ENCODE results near the gene OGFOD1.

OGFOD1 gene

DNA sequence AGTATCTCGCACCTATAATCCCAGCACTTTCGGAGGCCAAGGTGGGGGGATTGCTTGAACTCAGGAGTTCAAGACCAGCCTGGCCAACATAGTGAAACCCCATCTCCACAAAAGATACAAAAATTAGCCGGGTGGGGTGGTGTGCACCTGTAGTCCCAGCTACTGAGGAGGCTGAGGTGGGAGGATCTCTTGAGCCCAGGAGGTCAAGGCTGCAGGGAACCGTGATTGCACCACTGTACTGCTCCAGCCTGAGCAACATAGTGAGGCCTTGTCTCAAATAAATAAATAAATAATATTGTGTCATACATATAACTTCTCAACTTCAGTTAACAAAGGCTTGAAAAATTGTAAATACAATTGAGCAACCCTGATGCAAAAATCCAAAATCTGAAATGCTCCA lies 34.2 kb upstream of the OGFOD1 start:
- Histone ChIP-seq H3K27me3 (no peaks in the 10 kb centered on the region), H3K4me2 (no peak overlapping the region), H3K9ac (no peak overlapping the region), H4K20me1 (peaks cover 99% of the 10 kb centered on the region), H3K9me3 (no peaks in the 10 kb centered on the region), H3K4me3 (no peak overlapping the region), H3K4me1 (peaks cover 24% of the 10 kb centered on the region), H3K36me3 (peaks cover 21% of the 10 kb centered on the region), H3K27ac (no peak overlapping the region)
- TF ChIP-seq Cebpa-rat (IDR thresholded peaks at IDR 0.05): no peak

DNA sequence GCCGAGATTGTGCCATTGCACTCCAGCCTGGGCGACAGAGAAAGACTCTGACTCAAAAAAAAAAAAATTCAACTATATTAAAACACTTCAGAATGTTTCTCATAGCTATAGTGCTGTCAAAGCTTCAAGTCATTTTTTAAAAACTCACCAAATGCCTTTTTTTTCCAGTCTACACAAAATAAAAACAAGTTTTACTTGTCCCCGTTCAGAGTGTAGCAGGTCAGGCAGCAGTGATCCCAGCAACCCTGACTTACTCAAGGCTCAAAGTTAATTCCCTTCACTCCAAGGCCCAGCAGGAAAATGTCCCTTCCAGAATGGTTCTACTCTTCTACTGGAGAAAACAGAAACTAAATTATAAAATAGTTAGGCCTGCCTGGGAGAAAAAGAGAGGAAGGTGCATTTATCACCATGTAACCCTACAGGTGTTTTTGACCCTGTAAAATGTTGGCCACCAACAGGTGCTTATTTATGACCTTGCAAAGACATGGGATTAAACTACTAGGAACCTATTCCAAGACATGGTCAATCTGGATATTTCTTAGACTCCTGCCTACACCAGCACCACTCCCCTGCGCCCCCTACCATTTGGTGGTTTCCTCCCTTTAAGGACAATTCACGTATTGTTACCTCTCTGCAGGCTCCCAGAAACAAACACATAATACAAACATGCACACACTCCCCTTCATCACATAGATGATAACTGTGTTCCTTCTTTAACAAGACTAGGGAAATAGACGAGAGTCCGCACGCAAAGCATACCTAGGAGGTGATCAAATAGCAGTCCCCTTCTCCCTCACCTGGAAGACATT lies 31.4 kb upstream of the OGFOD1 start:
- Histone ChIP-seq H3K9ac (no peak overlapping the region), H3K27ac (no peak overlapping the region), H3K36me3 (0 out of 2 replicates have a peak, but pooled peaks cover 7% of the 10 kb centered on the region), H3K4me2 (no peak overlapping the region), H3K4me3 (no peak overlapping the region), H3K9me3 (no peaks in the 10 kb centered on the region), H4K20me1 (peaks cover 95% of the 10 kb centered on the region), H3K4me1 (peaks cover 47% of the 10 kb centered on the region), H3K27me3 (no peaks in the 10 kb centered on the region)
- TF ChIP-seq Cebpa-rat (IDR thresholded peaks at IDR 0.05): no peak

DNA sequence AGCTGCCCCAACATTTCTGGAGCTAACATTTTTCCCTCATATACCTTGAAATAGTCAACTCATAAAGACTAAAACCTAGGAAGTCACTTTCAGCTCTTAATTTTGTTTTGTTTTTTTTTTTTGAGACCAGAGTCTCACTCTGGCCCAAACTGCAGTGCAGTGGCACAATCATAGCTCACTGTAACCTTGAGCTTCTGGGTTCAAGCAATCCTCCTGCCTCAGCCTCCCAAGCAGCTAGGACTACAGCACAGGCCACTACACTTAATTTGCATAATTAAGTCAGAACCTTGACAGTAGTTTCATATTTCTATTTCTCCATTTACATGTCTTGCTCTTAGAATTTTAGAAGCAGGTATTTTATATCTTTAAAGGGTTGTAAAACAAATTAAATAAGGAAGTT lies 30.7 kb upstream of the OGFOD1 start:
- H3K9ac ChIP-seq: no peak overlapping the region
- H3K27ac ChIP-seq: no peak overlapping the region

GRCh38 chr16:56421313-56421712 lies 30.0 kb upstream of the OGFOD1 start:
- Histone ChIP-seq H3K9me3 (no peaks in the 10 kb centered on the region), H3K27me3 (no peaks in the 10 kb centered on the region), H4K20me1 (peaks cover 81% of the 10 kb centered on the region), H3K4me1 (peaks cover 43% of the 10 kb centered on the region), H3K9ac (no peak overlapping the region), H3K4me3 (no peak overlapping the region), H3K4me2 (peak overlapping the region; percentile 96; the same call in 1 of the 2 replicates), H3K27ac (no peak overlapping the region), H3K36me3 (no peaks in the 10 kb centered on the region)
- TF ChIP-seq Cebpa-rat (IDR thresholded peaks at IDR 0.05): no peak

More for the DNA sequence above, 30.7 kb upstream of the OGFOD1 start:
- no peaks in the 10 kb centered on the region for H3K9me3 ChIP-seq
- TF ChIP-seq Cebpa-rat (IDR thresholded peaks at IDR 0.05): no peak
- H3K4me1 ChIP-seq: peaks cover 46% of the 10 kb centered on the region
- H3K36me3 ChIP-seq: 0 out of 2 replicates have a peak, but pooled peaks cover under 1% of the 10 kb centered on the region
- H3K27me3 ChIP-seq: no peaks in the 10 kb centered on the region
- no peak overlapping the region for H3K4me2 ChIP-seq
- no peak overlapping the region for H3K4me3 ChIP-seq
- H4K20me1 ChIP-seq: peaks cover 88% of the 10 kb centered on the region

- Histone ChIP-seq H3K4me1 (peaks cover 41% of the 10 kb centered on the region), H3K9ac (no peak overlapping the region)
- no peak for TF ChIP-seq Cebpa-rat (IDR thresholded peaks at IDR 0.05)
Measured at GRCh38 chr16:56421976-56422669, 29.2 kb upstream of the OGFOD1 start.

GRCh38 chr16:56422896-56423441 lies 28.4 kb upstream of the OGFOD1 start:
- 0 out of 2 replicates have a peak overlapping the region, but pooled peaks have one; percentile 23 for H3K27ac ChIP-seq
- no peaks in the 10 kb centered on the region for H3K36me3 ChIP-seq
- peaks cover 70% of the 10 kb centered on the region for H4K20me1 ChIP-seq
- H3K9ac ChIP-seq: peak overlapping the region; percentile 28; the same call in 1 of the 2 replicates
- no peaks in the 10 kb centered on the region for H3K27me3 ChIP-seq
- peaks cover 41% of the 10 kb centered on the region for H3K4me1 ChIP-seq
- H3K4me2 ChIP-seq: peak overlapping the region; percentile 96
- peak overlapping the region; percentile 98; the same call in 1 of the 2 replicates for H3K4me3 ChIP-seq
- TF ChIP-seq Cebpa-rat (IDR thresholded peaks at IDR 0.05): no peak
- no peaks in the 10 kb centered on the region for H3K9me3 ChIP-seq

More at GRCh38 chr16:56421976-56422669, 29.2 kb upstream of the OGFOD1 start:
- Histone ChIP-seq H3K27me3 (no peaks in the 10 kb centered on the region), H3K36me3 (no peaks in the 10 kb centered on the region), H4K20me1 (peaks cover 74% of the 10 kb centered on the region), H3K4me2 (peak overlapping the region; percentile 96), H3K9me3 (no peaks in the 10 kb centered on the region), H3K27ac (0 out of 2 replicates have a peak overlapping the region, but pooled peaks have one; percentile 2), H3K4me3 (no peak overlapping the region)

DNA sequence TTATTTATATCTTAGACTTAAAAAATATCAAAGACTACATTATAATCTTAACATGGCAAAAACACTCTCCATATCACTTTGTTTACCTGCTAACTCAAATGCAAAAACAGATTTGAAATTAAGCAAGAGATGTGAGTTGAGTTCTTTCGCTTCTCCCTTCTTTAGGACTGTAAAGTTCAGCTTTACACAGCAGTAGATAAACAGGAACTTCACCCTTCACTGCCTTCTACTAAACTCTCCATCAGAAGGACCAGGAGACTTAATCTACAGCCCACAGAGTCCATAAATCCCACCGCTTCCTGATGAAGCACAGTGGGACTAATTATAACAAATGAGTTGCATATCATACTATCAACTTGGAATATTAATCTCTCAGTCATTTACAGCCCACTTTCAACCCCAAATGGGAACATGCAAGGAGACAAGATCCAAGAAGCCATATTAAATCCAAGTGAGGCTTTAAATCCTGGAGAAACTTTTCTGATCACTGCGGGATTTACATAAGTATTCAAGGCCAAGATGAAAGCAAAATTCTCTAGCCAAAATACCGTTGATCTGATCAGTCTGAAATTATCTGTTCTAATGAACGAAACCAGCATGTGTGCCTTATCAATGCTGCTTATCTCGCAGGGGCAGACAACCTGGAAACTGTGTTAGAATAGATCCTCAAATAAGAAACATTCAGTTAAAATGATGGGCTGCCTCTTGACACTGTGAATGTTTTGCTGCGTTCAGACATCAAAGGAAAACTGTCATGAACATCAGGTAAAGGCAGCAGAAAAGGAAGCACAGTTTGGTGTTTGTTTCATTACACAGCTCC lies 27.6 kb upstream of the OGFOD1 start:
- H4K20me1 ChIP-seq: peaks cover 65% of the 10 kb centered on the region
- H3K27me3 ChIP-seq: no peaks in the 10 kb centered on the region
- peak overlapping the region; percentile 96 for H3K4me2 ChIP-seq
- H3K36me3 ChIP-seq: peaks cover 2% of the 10 kb centered on the region; the same call in 1 of the 2 replicates
- H3K9me3 ChIP-seq: no peaks in the 10 kb centered on the region
- peak overlapping the region; percentile 91 for H3K9ac ChIP-seq
- TF ChIP-seq Cebpa-rat (IDR thresholded peaks at IDR 0.05): no peak
- peak overlapping the region; percentile 98 for H3K4me3 ChIP-seq
- H3K27ac ChIP-seq: peak overlapping the region; percentile 89
- peaks cover 41% of the 10 kb centered on the region for H3K4me1 ChIP-seq

DNA sequence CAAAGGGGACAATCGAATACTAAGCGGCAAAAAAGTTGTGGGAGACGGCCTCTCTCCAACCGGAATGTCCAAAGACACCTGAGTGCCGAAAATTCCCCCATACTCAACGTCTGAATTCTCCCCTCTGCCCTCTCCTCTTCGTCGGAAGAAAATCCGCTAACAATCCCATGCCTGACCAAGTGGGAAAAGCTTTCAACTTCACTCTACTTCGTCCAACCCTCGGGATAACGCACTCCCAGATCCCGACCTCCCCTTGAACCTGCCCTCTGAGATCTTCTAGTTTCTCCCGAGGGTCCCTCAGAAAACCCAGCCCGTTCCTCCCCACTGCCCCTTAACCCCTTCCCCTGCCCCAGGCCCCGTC lies 27.0 kb upstream of the OGFOD1 start:
- no peak for TF ChIP-seq Cebpa-rat (IDR thresholded peaks at IDR 0.05)
- Histone ChIP-seq H3K4me3 (peak overlapping the region; percentile 98), H4K20me1 (peaks cover 60% of the 10 kb centered on the region), H3K36me3 (peaks cover 4% of the 10 kb centered on the region; the same call in 1 of the 2 replicates), H3K4me2 (peak overlapping the region; percentile 96), H3K4me1 (peaks cover 41% of the 10 kb centered on the region), H3K27me3 (no peaks in the 10 kb centered on the region), H3K27ac (peak overlapping the region; percentile 89), H3K9ac (peak overlapping the region; percentile 91), H3K9me3 (no peaks in the 10 kb centered on the region)
